GM12878 (cell line): ENCODE results near the gene DNAJC6. TPM values are rescaled to one million over a fixed set of nuclear protein-coding genes. Genes with fewer than 3 reads are reported as not detected.
A peak's percentile ranks its signal among the peaks of the same experiment; 100 is the strongest.

ENCODE experiments used
- ATAC-seq: fragments of 200-7000 bp; cut with Tn5 transposase; 3 replicates; pipeline ENCODE4 v1.9.1; 2020; ENCODE audit warnings: mild to moderate bottlenecking, moderate library complexity
- BruUV-seq: library from RNA; stranded (reverse); fragments of 400-500 nt; replicated peaks from 2 replicates; lab custom pipeline; 2021; lab: Mats Ljungman, UMichigan
- CTCF ChIA-PET: fragments of 300-600 bp; sonication (Branson Sonifier 250); formaldehyde crosslinking; extraction: SDS; loops from one replicate; lab custom pipeline; 2021; ENCODE audit warnings: inconsistent platforms; lab: Yijun Ruan, JAX
- POLR2A ChIA-PET: fragments of 350-600 bp; formaldehyde crosslinking; extraction: SDS; loops from one replicate; lab custom pipeline; 2021; ENCODE audit warnings: inconsistent platforms; lab: Charles Lee
- RAD21 ChIA-PET: fragments of 300-600 bp; sonication (Branson Sonifier 250); formaldehyde crosslinking; loops from one replicate; lab custom pipeline; 2023; ENCODE audit warnings: antibody characterized with exemption; ENCODE audit not compliant: unreplicated experiment; lab: Charles Lee
- SMC1A ChIA-PET: fragments of 300-600 bp; sonication (Branson Sonifier 250); formaldehyde crosslinking; loops from one replicate; lab custom pipeline; 2023; ENCODE audit not compliant: unreplicated experiment, uncharacterized antibody; lab: Charles Lee
- DNase-seq: peaks from one replicate; pipeline ENCODE4 v3.0.0-alpha.2; 2011; ENCODE audit warnings: low read depth, low spot score
- FAIRE-seq: peaks from 3 replicates; lab custom pipeline; 2011; peaks lifted over from hg19 to GRCh38; lab: Jason Lieb, UNC
- H2AFZ ChIP-seq: 2 replicates; pipeline ENCODE4 v1.6.0; 2011; ENCODE audit warnings: low read depth, low read length, control low read depth; ENCODE audit not compliant: control insufficient read depth
- H3K27ac ChIP-seq: 2 replicates; pipeline ENCODE4 v1.5.1; 2011; ENCODE audit warnings: control low read depth; ENCODE audit not compliant: control insufficient read depth, insufficient read depth
- H3K27me3 ChIP-seq, 2 experiments: replicated peaks in 1 of 2; 2 replicates each; pipeline versions ENCODE4 v1.6.0 to v1.6.1; 2011; ENCODE audit warnings: low read length in 1 of 2; ENCODE audit not compliant: control insufficient read depth in 2 of 2, insufficient read depth in 2 of 2
- H3K36me3 ChIP-seq, 2 experiments: 2 replicates each; pipeline ENCODE4 v1.5.1; 2011; ENCODE audit warnings: low read length in 1 of 2; ENCODE audit not compliant: control insufficient read depth in 2 of 2, insufficient read depth in 2 of 2
- H3K4me1 ChIP-seq: 2 replicates; pipeline ENCODE4 v1.6.1; 2011; ENCODE audit warnings: mild to moderate bottlenecking, low read length, moderate library complexity, mixed read lengths; ENCODE audit not compliant: control insufficient read depth, insufficient read depth
- H3K4me2 ChIP-seq: 2 replicates; pipeline ENCODE4 v1.6.0; 2011; ENCODE audit warnings: control low read depth; ENCODE audit not compliant: control insufficient read depth, insufficient read depth
- H3K4me3 ChIP-seq: fragments of 200-600 bp; sonication (generic); 2 replicates; pipeline ENCODE4 v1.5.1; 2016
- H3K79me2 ChIP-seq: 2 replicates; pipeline ENCODE4 v1.6.0; 2011; ENCODE audit warnings: low read length; ENCODE audit not compliant: control insufficient read depth, insufficient read depth
- H3K9ac ChIP-seq: 2 replicates; pipeline ENCODE4 v1.8.0; 2011; ENCODE audit warnings: low read length, control low read depth, mixed read lengths; ENCODE audit not compliant: control insufficient read depth, insufficient read depth
- H3K9me3 ChIP-seq: replicated peaks from 3 replicates; pipeline ENCODE4 v1.5.1; 2011; ENCODE audit warnings: mild to moderate bottlenecking, low read length; ENCODE audit not compliant: control insufficient read depth, insufficient read depth
- H4K20me1 ChIP-seq: 2 replicates; pipeline ENCODE4 v1.6.0; 2011; ENCODE audit not compliant: control insufficient read depth, insufficient read depth
- EP300 ChIP-seq, 2 experiments: fragments of 150-350 bp in 1 of 2; IDR thresholded peaks; 2 replicates each; pipeline ENCODE4 v1.6.1; 2011 to 2012; ENCODE audit warnings: low read depth in 2 of 2, low read length in 2 of 2, borderline replicate concordance in 1 of 2, improper control_type of control experiment in 1 of 2, inconsistent platforms in 1 of 2; ENCODE audit not compliant: control insufficient read depth in 1 of 2
- EZH2 ChIP-seq: IDR thresholded peaks from 2 replicates; pipeline ENCODE4 v1.6.1; 2012; ENCODE audit warnings: low read depth, mild to moderate bottlenecking, control low read depth, inconsistent platforms, low read length, borderline replicate concordance; ENCODE audit not compliant: control insufficient read depth
- IRF4 ChIP-seq: IDR thresholded peaks from 2 replicates; pipeline ENCODE4 v1.6.1; 2011; ENCODE audit warnings: low read depth, low read length
- RAD51 ChIP-seq: fragments of 450-650 bp; IDR thresholded peaks from 2 replicates; pipeline ENCODE4 v1.6.1; 2016; ENCODE audit warnings: moderate library complexity, mild to moderate bottlenecking, inconsistent platforms
- SIX5 ChIP-seq: IDR thresholded peaks from 2 replicates; pipeline ENCODE4 v1.6.1; 2011; ENCODE audit warnings: mild to moderate bottlenecking, low read depth, low read length, moderate library complexity; ENCODE audit not compliant: severe bottlenecking
- SMAD5 ChIP-seq: IDR thresholded peaks from 2 replicates; pipeline ENCODE4 v1.6.1; 2016; ENCODE audit warnings: antibody characterized with exemption, low read depth
- STAT1 ChIP-seq: fragments of 450-650 bp; conservative IDR thresholded peaks from 2 replicates; pipeline ENCODE4 v1.6.1; 2014; ENCODE audit warnings: antibody characterized with exemption, mild to moderate bottlenecking
- STAT3 ChIP-seq: IDR thresholded peaks from 2 replicates; pipeline ENCODE4 v1.6.1; 2011; ENCODE audit warnings: low read depth, low read length, improper control_type of control experiment
- TAF1 ChIP-seq: IDR thresholded peaks from 2 replicates; pipeline ENCODE4 v1.6.1; 2011; ENCODE audit warnings: mild to moderate bottlenecking, low read depth, low read length, borderline replicate concordance
- WGBS: methylation state at CpG from one replicate; pipeline ENCODE4 v1.1.6; 2016; ENCODE audit warnings: low lambda C conversion rate; ENCODE audit not compliant: insufficient replicate concordance, insufficient coverage; ENCODE audit errors: missing lambda C conversion rate; 5-methylcytosine and 5-hydroxymethylcytosine counted together
- in situ Hi-C: fragments of 300-500 bp; cut with MboI; formaldehyde crosslinking; loops from 9 replicates; pipeline ENCODE4 v1.14.3; 2018; ENCODE audit warnings: mixed read lengths
- intact Hi-C: fragments of 100-400 bp; cut with micrococcal nuclease; formaldehyde crosslinking; loops from one replicate; pipeline ENCODE4 v1.14.2; 2022; ENCODE audit not compliant: unreplicated experiment
- polyA plus RNA-seq, 11 experiments: library from polyadenylated mRNA; depleted of rRNA in 4 of 11; unstranded in 6 of 11; stranded (reverse) in 5 of 11; fragments of >200 nt; fragmentation: Nextera tagmentation in 4 of 11; fragmentation: Illumina TruSeq in 1 of 11; extraction: Ambion mirVana in 4 of 11; extraction: Trizol in 1 of 11; gene quantifications; 1 replicate in 1 of 11; 2 replicates in 10 of 11; pipeline versions ENCODE4 v1.2.1 to v1.2.3, GENCODE V29; 2011 to 2016; ENCODE audit warnings: inconsistent platforms in 2 of 11, missing spikeins in 2 of 11, low read depth in 1 of 11
- total RNA-seq, 4 experiments: library from RNA; depleted of rRNA in 3 of 4; stranded (reverse); fragments of >200 nt in 3 of 4; fragmentation: Illumina TruSeq in 1 of 4; extraction: Trizol in 1 of 4; gene quantifications; 2 replicates each; pipeline versions ENCODE4 v1.2.1 to v1.2.3, GENCODE V29; 2013 to 2021
- TF ChIP-seq, protein P1 (sequence below): fragments of 450-650 bp; IDR thresholded peaks from 2 replicates; pipeline ENCODE4 v1.6.1; 2018; ENCODE audit warnings: mild to moderate bottlenecking, low read depth, moderate library complexity; ENCODE audit not compliant: partially characterized antibody
- TF ChIP-seq, protein P2 (sequence below), 3 experiments: IDR thresholded peaks in 2 of 3; conservative IDR thresholded peaks in 1 of 3; 2 replicates each; pipeline ENCODE4 v1.5.1; 2011; ENCODE audit warnings: low read depth in 3 of 3, low read length in 3 of 3, mild to moderate bottlenecking in 3 of 3, control low read depth in 2 of 3, moderate library complexity in 2 of 3, inconsistent platforms in 1 of 3, mixed read lengths in 1 of 3; ENCODE audit not compliant: control insufficient read depth in 2 of 3, insufficient read depth in 1 of 3; ENCODE audit errors: extremely low read depth in 1 of 3
- TF ChIP-seq, protein P3 (sequence below): fragments of 450-650 bp; IDR thresholded peaks from 2 replicates; pipeline ENCODE4 v1.6.1; 2017; ENCODE audit warnings: mild to moderate bottlenecking
- TF ChIP-seq, protein P4 (sequence below): IDR thresholded peaks from 2 replicates; pipeline ENCODE4 v1.6.1; 2011; ENCODE audit warnings: borderline replicate concordance, low read depth, mild to moderate bottlenecking, moderate library complexity, low read length; ENCODE audit not compliant: insufficient read depth, poor library complexity, severe bottlenecking

Gene DNAJC6
- total and polyA plus RNA-seq, 10 of the 15 experiments (the other 5 are each of a cell fraction or from before 2014, with no cell fraction given) = 0.08 to 4.3 (median 2.7) TPM

DNA sequence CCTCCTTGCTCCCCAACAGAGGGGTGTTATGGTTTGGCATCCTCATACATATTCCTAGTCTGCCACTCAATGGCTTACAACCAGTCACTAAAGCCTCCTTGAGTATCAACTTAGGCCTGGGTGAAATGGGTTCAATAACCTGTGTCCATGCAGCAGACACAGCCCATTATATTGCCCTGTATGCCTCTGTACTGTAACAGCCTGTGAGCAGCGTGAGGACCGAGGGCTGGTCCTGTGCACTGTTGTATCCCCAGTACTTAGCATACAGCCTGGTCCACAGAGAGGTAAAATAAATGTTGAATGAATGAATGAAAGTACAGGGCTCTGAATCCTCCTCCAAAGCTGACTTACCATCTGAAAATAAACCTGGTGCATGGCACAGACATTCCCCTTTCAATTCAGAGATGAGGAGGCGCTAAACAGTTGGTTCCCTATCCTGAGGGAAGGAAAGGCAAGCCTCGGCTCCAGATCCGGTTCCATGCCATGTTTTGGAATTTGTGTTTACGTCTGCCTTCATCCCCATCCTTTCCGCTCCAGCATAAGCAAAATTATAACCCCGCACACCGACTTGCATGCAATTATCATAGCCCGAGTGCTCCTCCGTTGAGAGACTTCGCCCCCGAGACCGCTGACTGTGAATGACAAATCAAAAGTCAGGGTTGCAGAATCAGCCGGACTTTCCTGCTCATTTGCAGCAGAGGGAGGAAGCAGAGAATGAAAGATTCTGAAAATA, 45.0 kb upstream of the DNAJC6 start:
- no TSS peak for BruUV-seq
- FAIRE-seq (no peak), DNase-seq (no peak), ATAC-seq (no peak)
- Histone ChIP-seq H2AFZ (no peak overlapping the region), H4K20me1 (no peaks in the 10 kb centered on the region), H3K9ac (no peak overlapping the region), H3K4me3 (no peak overlapping the region), H3K27me3 (peaks cover 0 to 2% of the 10 kb centered on the region in 2 experiments; a peak in 2 of 4 replicates), H3K4me2 (peak overlapping the region; percentile 22; the same call in 1 of the 2 replicates), H3K79me2 (no peaks in the 10 kb centered on the region), H3K9me3 (no peaks in the 10 kb centered on the region), H3K27ac (no peak overlapping the region), H3K36me3 (no peaks in the 10 kb centered on the region), H3K4me1 (no peaks in the 10 kb centered on the region; the same call in none of the 2 replicates)
- WGBS = 60% methylated on average over 15 of the region's 15 CpGs
- POLR2A ChIA-PET = no interaction called here
- SMC1A ChIA-PET = no interaction called here
- CTCF ChIA-PET = interaction anchor here (0.7 kb wide), 1 partner anchor 56 kb away, joined by 3 read pairs; no protein-coding TSS in a partner anchor
- RAD21 ChIA-PET = no interaction called here
- in situ Hi-C loops (no loop called here), intact Hi-C loops (no loop called here)
- TF ChIP-seq, protein P1, sequence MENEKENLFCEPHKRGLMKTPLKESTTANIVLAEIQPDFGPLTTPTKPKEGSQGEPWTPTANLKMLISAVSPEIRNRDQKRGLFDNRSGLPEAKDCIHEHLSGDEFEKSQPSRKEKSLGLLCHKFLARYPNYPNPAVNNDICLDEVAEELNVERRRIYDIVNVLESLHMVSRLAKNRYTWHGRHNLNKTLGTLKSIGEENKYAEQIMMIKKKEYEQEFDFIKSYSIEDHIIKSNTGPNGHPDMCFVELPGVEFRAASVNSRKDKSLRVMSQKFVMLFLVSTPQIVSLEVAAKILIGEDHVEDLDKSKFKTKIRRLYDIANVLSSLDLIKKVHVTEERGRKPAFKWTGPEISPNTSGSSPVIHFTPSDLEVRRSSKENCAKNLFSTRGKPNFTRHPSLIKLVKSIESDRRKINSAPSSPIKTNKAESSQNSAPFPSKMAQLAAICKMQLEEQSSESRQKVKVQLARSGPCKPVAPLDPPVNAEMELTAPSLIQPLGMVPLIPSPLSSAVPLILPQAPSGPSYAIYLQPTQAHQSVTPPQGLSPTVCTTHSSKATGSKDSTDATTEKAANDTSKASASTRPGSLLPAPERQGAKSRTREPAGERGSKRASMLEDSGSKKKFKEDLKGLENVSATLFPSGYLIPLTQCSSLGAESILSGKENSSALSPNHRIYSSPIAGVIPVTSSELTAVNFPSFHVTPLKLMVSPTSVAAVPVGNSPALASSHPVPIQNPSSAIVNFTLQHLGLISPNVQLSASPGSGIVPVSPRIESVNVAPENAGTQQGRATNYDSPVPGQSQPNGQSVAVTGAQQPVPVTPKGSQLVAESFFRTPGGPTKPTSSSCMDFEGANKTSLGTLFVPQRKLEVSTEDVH = no peak
- TF ChIP-seq RAD51 = no peak
- TF ChIP-seq, protein P2, sequence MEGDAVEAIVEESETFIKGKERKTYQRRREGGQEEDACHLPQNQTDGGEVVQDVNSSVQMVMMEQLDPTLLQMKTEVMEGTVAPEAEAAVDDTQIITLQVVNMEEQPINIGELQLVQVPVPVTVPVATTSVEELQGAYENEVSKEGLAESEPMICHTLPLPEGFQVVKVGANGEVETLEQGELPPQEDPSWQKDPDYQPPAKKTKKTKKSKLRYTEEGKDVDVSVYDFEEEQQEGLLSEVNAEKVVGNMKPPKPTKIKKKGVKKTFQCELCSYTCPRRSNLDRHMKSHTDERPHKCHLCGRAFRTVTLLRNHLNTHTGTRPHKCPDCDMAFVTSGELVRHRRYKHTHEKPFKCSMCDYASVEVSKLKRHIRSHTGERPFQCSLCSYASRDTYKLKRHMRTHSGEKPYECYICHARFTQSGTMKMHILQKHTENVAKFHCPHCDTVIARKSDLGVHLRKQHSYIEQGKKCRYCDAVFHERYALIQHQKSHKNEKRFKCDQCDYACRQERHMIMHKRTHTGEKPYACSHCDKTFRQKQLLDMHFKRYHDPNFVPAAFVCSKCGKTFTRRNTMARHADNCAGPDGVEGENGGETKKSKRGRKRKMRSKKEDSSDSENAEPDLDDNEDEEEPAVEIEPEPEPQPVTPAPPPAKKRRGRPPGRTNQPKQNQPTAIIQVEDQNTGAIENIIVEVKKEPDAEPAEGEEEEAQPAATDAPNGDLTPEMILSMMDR (IDR thresholded peaks at IDR 0.05 in 2 of 3, conservative IDR thresholded peaks at IDR 0.05 in 1 of 3; ENCODE audit: control insufficient read depth in 2 of 3, extremely low read depth in 1 of 3, insufficient read depth in 1 of 3, low read depth in 3 of 3, low read length in 3 of 3) = no peak
- no peak for TF ChIP-seq EZH2
- TF ChIP-seq STAT1 = no peak
- TF ChIP-seq EP300 (IDR thresholded peaks at IDR 0.05; ENCODE audit: borderline replicate concordance in 1 of 2, control insufficient read depth in 1 of 2, low read depth in 2 of 2, low read length in 2 of 2) = no peak
- TF ChIP-seq, protein P3, sequence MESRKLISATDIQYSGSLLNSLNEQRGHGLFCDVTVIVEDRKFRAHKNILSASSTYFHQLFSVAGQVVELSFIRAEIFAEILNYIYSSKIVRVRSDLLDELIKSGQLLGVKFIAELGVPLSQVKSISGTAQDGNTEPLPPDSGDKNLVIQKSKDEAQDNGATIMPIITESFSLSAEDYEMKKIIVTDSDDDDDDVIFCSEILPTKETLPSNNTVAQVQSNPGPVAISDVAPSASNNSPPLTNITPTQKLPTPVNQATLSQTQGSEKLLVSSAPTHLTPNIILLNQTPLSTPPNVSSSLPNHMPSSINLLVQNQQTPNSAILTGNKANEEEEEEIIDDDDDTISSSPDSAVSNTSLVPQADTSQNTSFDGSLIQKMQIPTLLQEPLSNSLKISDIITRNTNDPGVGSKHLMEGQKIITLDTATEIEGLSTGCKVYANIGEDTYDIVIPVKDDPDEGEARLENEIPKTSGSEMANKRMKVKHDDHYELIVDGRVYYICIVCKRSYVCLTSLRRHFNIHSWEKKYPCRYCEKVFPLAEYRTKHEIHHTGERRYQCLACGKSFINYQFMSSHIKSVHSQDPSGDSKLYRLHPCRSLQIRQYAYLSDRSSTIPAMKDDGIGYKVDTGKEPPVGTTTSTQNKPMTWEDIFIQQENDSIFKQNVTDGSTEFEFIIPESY = no peak
- TF ChIP-seq IRF4 = no peak
- no peak for TF ChIP-seq TAF1
- TF ChIP-seq SIX5 = no peak
- TF ChIP-seq STAT3 = no peak
- TF ChIP-seq, protein P4, sequence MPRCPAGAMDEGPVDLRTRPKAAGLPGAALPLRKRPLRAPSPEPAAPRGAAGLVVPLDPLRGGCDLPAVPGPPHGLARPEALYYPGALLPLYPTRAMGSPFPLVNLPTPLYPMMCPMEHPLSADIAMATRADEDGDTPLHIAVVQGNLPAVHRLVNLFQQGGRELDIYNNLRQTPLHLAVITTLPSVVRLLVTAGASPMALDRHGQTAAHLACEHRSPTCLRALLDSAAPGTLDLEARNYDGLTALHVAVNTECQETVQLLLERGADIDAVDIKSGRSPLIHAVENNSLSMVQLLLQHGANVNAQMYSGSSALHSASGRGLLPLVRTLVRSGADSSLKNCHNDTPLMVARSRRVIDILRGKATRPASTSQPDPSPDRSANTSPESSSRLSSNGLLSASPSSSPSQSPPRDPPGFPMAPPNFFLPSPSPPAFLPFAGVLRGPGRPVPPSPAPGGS = no peak
- no peak for TF ChIP-seq SMAD5
